AG20443 (cell line): ENCODE measurements around the gene TREM2.

Experiments used
- DNase-seq: peaks from one replicate; pipeline ENCODE4 v3.0.0; 2012; ENCODE audit warnings: low spot score, mixed read lengths

TREM2 gene

DNA sequence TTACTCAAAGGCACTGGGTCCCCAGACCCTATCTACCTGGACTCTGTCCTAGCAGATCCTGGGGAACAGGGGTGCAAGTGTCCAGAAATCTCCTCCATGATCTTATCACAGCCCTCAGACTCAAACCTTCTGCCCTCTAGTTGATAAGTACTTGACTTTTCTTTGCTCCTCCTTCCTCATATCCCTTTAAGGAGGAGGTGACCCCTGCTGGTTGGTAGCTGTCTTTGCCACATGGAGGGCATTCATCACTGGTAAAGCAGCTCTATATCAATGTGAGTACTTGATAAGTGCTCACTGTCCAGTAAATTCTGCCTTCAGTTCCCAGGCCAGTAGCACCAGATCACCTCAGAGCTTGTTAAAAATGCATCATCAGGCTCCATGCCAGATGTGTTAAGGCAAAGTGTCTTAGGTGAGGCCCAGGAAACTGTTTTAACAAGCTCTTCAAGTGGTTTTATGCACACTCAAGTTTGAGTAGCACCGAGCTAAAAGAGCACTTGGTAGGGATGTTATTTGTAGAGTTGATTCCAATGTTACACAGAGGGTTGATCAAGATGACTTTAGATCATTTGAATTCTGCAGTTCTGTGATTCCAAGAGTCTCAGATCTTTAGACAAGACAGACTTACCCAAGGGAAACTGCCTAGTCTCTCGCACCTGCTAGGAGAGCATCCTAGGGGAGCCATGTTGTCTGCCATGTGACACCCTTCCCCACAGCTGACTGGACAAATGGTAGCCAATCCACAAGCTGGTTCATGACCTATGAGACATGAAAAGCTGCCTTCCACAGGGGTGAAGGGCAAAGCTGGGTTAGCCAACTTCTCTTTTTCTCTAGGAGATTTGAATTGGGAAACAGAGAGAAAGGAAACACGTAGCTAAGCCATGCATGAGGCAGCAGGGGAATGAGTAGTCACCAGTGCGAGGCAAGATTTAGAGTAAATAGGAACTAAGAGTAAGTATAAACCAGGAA, 19.4 kb upstream of the TREM2 start:
- peak; percentile 55 for DNase-seq

DNA sequence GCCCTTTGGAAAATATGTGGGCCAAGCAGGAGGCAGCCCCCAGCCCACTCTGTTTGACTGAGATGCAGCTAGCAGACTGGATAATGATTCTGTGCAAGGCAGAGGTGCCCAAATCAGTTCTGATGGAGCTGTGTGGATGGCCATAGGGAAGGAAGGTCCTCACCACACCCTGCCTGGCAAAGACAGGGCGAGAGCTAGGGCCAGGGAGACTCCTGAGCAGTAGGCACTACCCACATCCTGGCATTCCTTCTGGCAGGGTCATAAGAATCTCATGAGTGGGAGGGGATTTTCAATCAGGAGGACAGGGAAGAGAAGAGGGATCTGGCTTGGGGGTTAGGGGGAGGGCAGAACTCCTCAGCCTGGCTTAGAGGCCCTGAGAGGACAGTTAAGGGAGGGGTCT, 18.6 kb upstream of the TREM2 start:
- no peak for DNase-seq

DNA sequence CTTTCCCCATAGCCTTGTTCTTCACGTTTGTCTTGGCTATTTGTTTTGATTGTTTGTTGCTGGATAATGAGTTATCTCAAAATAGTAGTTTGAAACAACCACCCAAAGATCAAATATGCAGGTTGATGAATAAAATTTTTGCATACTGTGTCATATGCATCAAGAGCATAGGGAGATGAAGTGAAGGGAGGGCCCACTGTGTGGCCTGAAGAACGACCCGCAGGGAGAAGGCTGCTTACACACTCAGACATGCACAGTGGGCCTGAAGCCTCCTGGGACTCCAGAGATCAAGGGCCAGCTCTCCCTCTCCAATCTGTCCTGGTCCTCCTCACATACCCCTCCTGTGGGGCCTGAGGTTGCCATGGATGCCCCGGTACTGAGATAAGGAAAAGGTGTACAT, 16.2 kb upstream of the TREM2 start:
- no peak for DNase-seq

DNA sequence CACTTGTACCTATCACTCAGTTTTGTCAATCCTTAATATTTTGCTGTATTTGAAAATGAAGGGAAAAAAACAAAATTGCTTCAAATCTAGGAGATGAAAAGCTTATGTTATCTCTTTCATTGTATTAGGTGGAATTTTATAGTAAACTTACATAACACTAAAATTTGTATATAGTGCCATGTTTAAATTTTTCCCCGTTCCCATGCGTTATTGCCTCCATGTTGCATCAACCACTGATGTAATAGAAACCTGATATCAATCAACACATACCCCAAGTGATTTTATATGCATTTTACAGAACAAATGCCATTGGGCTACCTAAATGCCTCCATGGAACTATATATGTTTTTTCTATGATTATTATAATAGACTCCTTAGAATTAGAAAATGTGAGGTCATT, 14.8 kb upstream of the TREM2 start:
- no peak for DNase-seq

DNA sequence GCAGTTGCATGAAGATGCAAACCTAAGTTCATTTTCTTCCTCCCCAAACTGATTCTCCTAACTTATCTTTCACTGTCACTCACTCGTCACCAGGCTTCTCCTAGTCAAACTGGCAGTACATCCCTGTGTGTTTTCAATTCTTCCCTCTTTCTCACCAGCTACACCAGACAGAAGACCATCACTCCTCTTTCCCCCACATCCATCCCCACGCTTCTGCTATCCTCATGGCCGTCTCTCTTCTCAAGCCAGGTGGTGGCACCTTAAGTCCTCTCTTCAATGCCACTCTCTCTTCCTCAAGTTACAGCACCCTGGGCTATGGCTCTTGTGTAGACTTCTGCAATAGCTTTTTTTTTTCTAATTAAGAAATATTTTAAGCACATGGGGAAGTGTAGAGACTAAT, 14.4 kb upstream of the TREM2 start:
- DNase-seq = no peak

DNA sequence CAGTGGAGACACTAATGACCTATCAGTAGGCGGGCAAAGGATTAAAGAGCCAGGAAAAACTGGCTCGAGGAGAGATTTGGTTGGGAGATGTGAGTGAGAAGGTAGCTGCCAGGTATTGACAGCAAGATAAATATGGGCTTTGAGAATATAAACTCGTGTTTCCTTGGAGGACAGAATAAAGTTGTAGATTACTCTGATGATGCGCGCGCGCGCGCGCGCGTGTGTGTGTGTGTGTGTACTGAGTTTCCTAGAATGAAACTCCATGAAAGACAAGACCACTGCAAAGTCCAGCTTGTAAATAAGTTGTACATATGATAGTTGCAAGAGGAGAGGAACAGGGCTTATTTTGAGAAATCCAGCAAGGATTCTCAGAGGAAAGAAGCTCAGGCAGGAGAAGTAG, 13.3 kb upstream of the TREM2 start:
- DNase-seq = no peak

DNA sequence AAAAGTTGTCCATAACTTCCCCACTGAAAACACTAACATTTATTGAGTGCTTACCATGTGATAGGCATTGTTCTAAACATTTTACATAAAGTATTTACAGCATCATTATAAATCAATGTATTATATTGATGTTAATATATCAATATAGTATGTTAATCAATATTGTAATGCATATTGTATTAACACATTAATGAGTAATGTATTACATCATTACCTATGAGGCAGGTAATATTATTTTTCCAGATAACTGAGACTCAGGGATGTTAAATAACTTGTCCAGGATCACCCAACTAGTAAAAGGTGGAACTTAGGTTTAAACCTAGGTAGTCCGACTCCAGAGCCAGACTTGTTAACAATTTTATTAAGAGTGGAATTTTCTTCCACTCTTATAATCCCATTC, 12.2 kb upstream of the TREM2 start:
- DNase-seq = no peak

DNA sequence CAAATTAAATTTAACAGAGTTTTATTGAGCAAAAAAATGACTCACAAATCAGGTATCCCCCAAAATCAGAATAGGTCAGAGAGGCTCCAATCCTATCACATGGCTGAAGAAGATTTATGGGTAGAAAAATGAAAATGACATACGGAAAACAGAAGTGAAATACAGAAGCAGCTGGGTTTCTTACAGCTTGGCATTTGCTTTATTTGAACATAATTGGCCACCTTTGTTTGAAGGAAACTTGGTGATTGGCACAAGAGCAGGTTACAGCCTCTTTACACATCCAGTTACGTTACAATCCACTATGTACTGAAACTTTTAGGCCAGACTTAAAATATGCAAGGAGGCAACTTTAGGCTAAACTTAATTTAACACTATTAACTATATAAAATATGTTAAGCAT, 11.7 kb upstream of the TREM2 start:
- DNase-seq = no peak

DNA sequence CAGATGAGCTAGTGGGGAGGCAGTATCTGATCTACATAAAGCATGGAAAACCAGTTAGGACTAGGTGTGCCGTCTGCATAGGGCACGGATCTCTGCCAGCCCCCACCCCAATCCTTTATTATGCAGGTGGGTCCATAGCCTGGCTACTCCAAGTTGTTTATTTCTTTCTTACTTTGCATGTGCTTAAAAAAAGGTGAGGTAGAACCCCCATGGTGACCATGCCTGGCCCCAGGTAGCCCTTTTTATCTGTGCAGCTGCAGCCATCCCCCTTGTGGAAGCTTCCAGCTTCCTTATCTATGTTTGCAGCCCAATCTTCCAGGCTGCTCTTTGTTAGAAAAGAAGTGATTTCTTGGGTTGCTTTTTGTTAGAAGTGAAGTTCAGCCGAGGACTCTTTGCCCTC, 9.0 kb upstream of the TREM2 start:
- DNase-seq = no peak

DNA sequence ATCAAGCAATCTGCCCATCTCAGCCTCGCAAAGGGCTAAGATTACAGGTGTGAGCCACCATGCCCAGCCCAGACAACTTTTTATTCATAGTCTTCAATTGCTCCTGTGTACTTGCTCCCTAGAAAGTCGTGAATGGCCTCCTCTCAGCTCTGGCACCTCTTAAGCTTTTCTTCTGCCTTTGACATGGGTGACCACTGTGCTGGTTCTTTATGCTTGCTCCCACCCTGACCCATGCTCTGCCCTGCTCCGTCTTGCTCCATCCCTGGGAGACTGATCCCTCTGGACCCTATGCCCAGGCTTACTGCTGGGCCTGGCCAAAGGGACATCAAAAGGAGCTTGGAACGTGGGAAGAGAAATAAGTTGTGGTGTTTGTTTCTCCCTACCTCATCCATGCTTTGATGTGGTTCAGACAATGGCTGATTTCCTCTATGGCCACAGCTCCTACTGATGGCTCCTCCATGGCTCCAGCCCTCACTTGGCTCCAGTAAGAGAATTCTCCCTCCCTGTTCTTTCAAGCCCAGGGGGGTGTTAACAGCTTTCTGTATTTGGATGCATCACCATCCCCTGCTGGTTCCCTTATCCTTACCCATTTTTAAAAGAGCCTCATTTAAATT, 7.7 kb upstream of the TREM2 start:
- no peak for DNase-seq

DNA sequence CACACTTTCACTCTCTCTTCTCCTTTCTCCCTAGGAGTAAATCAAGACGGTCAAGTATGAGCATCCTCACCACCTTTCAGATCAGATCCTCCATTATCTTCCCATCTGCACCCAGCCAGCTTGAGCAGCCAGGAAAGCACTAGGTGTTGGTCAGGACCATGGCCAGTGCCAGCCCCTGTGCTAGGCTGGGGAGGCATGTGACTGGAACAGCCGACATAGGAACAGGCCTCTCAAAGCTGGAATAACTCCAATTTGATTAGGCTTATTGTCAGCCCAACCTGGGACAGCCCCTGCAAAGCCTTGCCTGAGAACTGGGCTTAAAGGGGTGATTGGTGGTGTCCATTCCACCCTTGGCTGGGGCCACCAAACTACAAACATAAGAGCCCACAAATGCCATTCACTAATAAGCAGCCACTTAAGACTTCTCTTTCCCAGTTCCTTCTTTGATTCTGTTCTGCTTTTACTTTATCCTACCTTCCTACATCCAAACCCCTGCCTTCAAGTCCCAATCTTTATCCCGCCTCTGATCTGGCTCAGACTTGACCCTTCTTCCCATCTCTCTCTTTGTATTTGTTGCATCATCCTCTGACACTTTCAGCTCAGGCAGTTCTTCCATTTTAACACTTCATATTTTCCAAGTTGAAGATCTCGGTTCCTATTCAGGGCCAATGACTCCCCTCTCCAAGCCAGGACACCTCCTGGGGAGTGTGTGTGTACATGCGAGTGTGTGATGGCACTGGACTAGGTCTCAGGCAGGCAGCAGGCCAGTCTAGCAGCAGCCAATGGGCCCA, 4.5 kb upstream of the TREM2 start:
- peak; percentile 34 for DNase-seq

DNA sequence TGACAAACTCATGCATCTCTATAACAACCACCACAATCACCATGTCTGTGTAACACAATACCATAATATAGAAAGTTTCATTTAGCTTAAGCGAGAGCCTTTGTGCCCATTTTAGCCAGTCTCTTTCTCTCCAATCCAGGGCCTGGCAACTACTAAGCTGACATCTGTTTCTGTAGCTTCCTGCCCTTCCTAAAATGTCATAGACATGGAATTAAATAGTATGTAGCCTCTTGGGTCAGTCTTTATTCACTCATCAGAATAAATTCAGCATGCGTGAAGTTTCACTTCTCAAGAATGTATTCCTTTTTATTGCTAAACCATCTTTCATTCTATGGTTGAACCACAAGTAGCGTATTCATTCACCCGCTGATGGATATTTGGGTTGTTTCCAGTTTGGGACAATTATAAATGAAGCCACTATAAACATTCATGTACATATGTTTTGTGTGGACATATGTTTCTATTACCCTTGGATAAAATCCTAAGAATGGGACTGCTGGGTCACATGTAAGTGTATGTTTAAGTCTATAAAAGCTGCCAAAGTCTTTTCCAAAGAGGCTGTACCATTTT, 1.7 kb upstream of the TREM2 start:
- no peak for DNase-seq

DNA sequence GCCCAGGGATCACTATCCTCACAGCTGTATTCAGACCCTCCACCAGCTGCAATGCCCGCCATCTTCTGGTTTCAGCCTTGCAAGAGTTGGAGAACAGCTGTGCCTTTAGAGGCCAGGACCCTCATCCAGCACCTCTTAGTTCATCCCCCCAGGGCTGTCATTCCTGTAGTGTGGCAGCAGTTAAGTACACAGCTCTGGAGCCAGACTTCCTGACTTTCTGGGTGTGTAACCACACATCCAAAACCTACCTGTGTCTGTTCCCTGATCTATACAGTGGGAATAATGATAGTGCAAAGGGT, 452 bp upstream of the TREM2 start:
- DNase-seq = no peak

DNA sequence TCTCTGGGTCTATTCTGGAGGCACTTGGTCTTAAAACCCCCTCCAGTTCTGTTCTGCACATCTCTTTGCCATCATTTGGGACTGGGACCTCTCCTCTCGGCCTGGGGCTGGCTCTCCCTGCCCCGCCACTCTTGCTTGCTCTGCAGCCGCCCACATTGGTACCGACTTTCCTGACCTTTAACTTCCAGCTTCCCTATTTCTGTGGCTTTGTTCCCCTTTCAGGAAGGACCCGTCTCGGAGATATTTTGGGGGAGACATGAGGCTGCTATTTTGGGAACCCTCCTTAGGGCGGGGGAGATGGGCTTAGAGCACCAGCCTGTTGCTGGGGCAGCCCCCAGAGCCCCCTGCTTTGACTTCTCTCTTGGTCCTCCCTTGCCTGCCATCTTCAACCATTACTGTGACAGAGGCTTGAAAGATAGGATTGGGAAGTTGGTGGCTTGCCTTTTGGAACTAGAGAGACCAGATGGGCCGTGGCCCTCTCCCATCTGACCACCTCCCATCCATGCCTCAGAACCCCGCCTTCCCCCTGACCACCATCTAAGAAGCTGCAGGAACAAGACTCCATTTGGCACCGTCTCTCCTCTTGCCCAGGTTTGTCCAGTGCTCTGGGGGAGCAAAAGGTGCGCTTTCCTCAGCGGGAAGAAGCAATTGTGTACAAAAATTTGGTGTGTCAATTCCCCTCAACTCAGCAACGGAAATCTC, 914 bp downstream of the TREM2 start:
- no peak for DNase-seq

DNA sequence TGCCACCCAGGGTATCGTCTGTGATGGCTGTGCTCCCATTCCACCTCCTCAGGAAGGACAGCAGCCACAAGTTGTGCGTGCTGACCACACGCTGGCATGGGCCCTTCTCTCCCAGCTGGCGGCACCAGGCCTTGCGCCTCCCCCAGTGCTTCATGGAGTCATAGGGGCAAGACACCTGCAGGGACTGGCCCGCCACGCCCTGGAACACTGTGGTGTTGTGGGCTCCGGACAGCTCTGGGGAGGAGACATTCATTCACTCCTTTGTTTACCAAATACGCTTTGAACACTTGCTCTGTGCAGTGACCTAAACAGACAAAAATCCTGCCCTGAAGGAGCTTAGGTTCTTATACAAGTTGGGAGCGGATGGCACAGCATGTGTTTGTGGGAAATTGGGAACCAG, 1.5 kb downstream of the TREM2 start:
- no peak for DNase-seq

DNA sequence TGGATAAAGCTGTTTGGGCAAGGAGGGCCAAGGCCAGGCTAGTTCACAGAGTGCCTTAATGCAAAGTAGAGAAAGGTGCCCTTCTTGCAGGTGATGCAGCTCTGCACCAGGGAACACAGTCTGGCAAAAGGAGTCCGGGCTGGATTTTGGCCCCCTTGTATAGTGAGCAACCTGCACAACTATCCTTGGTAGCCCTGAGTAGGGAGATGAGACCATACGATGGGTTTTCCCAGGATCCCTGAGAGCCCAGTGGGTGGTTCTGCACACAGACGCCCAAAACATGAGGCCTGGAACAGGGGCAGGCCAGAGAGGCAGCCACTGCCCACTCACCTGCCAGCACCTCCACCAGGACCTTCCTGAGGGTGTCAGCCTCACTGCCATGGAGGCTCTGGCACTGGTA, 2.0 kb downstream of the TREM2 start:
- DNase-seq = no peak

DNA sequence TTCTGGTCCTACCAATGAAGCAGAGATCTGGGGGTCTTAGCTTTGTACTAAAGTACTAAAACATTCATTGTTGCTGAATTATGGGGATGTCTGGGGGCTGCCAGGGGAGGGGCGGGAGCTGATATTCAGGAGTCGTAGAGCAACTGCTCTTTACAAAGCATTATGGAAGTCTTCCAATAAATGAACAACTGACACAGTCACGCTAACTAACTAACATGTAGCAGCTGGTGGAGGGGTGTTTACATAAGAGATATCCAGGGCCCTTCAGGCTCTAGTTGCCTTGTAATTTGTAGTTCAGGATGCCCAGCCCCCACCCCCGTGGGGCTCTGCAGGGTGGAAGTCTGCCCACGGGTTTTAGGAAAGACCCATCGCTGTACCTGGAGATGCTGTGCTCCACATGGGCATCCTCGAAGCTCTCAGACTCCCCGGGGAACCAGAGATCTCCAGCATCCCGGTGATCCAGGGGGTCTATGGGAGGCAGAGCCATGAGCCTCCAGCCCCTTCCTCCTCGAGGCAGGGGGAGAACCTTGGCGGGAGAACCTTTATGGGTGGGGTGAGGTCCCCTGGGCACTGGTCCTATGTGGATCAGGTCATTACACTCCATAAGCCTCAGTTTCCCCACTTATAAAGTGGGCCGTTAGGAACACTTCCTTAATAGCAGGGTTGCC, 3.4 kb downstream of the TREM2 start:
- DNase-seq = no peak

DNA sequence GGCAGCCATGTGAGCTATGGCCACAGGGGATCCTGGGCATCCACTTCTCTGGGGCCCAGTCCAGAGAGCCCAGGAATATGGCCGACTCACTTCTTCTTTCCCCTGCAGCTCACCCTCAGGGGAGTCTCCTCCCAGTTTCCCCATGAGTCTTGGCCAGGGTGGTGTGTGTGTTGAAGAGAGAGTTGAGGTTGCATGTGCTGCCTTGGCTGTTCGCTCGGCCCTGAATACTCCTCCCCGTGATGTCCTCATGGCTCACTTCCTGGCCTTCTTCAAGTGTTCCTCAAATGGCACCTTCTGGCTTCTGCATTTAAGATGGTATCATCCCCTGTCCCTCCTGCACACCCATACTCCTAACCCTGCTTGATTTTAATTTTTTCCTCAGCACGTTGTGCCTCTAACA, 5.6 kb downstream of the TREM2 start:
- DNase-seq = no peak

DNA sequence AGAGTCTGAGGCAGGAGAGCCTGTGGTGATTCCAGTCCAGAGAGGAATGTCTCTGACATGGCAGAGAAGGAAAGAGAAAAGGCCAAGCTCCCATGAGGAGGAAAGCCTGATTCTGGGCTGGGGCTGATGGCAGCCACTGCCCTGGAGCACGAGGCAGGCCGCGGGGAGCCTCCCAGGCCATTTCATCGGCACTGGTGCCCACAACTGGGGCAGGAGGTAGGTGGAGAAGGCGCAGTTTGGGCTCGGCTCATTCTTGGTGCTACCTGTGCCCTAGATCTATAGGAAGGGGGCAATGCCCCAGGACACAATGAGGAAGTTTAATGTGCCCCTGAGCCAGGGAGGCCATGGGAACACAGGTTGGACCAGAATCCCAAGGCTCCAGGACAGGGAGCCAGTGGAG, 6.1 kb downstream of the TREM2 start:
- no peak for DNase-seq

DNA sequence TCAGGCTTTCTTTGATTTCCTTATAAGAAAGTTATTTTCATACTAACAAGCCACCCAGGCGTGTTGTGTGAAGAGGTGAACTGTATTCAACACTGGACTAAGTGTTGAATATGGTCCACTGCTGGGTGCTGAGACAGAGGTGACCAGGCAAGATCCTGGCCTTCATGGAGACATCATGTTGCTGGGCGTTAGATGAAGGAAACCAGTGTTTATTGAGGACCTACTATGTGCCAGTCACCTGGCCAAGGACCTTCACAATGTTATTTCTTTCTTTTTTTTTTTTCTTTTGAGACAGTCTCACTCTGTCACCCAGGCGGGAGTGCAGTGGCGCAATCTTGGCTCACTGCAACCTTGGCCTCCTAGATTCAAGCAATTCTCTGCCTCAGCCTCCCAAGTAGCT, 6.9 kb downstream of the TREM2 start:
- DNase-seq = no peak

DNA sequence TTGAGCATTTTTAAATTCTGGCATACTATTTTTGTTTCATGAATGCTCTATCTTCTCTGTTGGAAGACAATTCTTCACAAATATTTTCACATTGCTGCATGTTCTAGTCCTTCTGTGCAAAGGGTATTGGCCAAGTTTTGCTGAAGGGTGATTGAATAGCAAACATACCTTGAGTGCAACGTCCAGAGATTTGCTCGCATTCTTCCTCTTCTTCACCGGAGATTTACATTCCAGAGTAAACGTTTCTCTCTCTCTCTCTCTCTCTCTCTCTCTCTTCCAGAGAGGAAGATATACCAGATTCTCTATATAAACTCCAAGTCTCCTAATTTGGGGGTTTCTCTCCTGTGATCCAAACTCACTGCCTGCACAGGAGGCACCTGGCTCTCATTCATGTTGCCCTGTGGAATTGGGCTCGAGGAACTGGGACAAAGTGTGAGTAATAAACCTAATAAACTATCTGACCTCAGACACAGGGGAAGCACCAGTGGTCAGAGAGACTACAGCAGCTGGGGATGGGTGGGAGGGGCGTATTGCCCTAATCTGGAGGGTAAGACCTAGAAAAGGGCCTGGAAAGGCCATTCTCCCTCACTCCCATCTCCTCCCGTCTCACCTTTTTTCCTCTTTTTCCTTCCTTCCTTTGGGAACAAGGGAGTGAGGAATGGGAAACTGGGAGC, 7.6 kb downstream of the TREM2 start:
- DNase-seq = no peak
